ENCODE results near the gene TBC1D21. TPM values are rescaled to one million over a fixed set of nuclear protein-coding genes. Genes with fewer than 3 reads are reported as not detected.

Gene TBC1D21
- total RNA-seq, 4 donors from 2014 or later = not detected

GRCh38 chr15:73892446-73893226 lies 19.3 kb downstream of the TBC1D21 start:
- Histone ChIP-seq H3K27me3 (peaks cover 0 to 24% (median 0%) of the 10 kb centered on the region in 4 donors), H3K4me1 (no peaks in the 10 kb centered on the region), H3K9me3 (no peaks in the 10 kb centered on the region), H3K36me3 (no peaks in the 10 kb centered on the region), H3K4me3 (no peak overlapping the region), H3K27ac (no peak overlapping the region)
- 84 to 87% methylated on average over 9 to 11 of the region's 13 CpGs for WGBS, 2 donors
- DNase-seq = no peak
- intact Hi-C loops (cut with DNase I) = no loop called here
- no peak for TF ChIP-seq POLR2A (IDR thresholded peaks at IDR 0.05)
- TF ChIP-seq CTCF (IDR thresholded peaks at IDR 0.05) = no peak

GRCh38 chr15:73894133-73894814 lies 20.9 kb downstream of the TBC1D21 start:
- peaks cover under 1 to 4% (median 2%) of the 10 kb centered on the region in 3 donors for H3K4me1 ChIP-seq
- no peak for DNase-seq
- peaks cover 0 to 22% (median 0%) of the 10 kb centered on the region in 4 donors for H3K27me3 ChIP-seq
- TF ChIP-seq POLR2A (IDR thresholded peaks at IDR 0.05) (no peak), CTCF (IDR thresholded peaks at IDR 0.05) (no peak)
- H3K4me3 ChIP-seq = no peak overlapping the region
- H3K9me3 ChIP-seq = no peaks in the 10 kb centered on the region
- WGBS, 2 donors = 71 to 84% methylated on average over 8 to 10 of the region's 12 CpGs
- intact Hi-C loops (cut with DNase I) = no loop called here
- no peak overlapping the region for H3K27ac ChIP-seq
- H3K36me3 ChIP-seq = no peaks in the 10 kb centered on the region

GRCh38 chr15:73897441-73898261 lies 24.3 kb downstream of the TBC1D21 start:
- intact Hi-C loops (cut with DNase I) = no loop called here
- no peaks in the 10 kb centered on the region for H3K36me3 ChIP-seq
- peak in 5 of 6 experiments; percentile 55 to 88 (median 76) for TF ChIP-seq CTCF (IDR thresholded peaks at IDR 0.05)
- TF ChIP-seq POLR2A (IDR thresholded peaks at IDR 0.05) = no peak
- WGBS, 2 donors = 40 to 80% methylated on average over 3 to 8 of the region's 15 CpGs
- peaks cover 0 to 18% (median 0%) of the 10 kb centered on the region in 4 donors for H3K27me3 ChIP-seq
- no peak for DNase-seq
- no peak overlapping the region for H3K4me3 ChIP-seq
- no peak overlapping the region for H3K27ac ChIP-seq
- H3K9me3 ChIP-seq = no peaks in the 10 kb centered on the region
- H3K4me1 ChIP-seq = peaks cover 2 to 14% (median 7%) of the 10 kb centered on the region in 3 donors

- no peak for DNase-seq
- intact Hi-C loops (cut with DNase I) = no loop called here
- no peaks in the 10 kb centered on the region for H3K9me3 ChIP-seq
- peaks cover 2 to 14% (median 7%) of the 10 kb centered on the region in 3 donors for H3K4me1 ChIP-seq
- H3K27me3 ChIP-seq = peaks cover 0 to 20% (median 0%) of the 10 kb centered on the region in 4 donors
- 43 to 62% methylated on average over 10 to 11 of the region's 15 CpGs for WGBS, 2 donors
- H3K4me3 ChIP-seq = no peak overlapping the region
- no peak overlapping the region for H3K27ac ChIP-seq
- TF ChIP-seq CTCF (IDR thresholded peaks at IDR 0.05) = no peak
- TF ChIP-seq POLR2A (IDR thresholded peaks at IDR 0.05) = no peak
- H3K36me3 ChIP-seq = no peaks in the 10 kb centered on the region
Observed at GRCh38 chr15:73899197-73900094, 26.1 kb downstream of the TBC1D21 start.
